NB4 (cell line): ENCODE measurements around the gene CD99.

Source experiments
- CTCF ChIP-seq: IDR thresholded peaks from one replicate; pipeline ENCODE4 v1.5.1; 2012; ENCODE audit warnings: low read depth, low read length
- MAX ChIP-seq: IDR thresholded peaks from 2 replicates; pipeline ENCODE4 v1.6.1; 2011; ENCODE audit warnings: low read depth, low read length
- POLR2A ChIP-seq: IDR thresholded peaks from 2 replicates; pipeline ENCODE4 v1.6.1; 2011; ENCODE audit warnings: mild to moderate bottlenecking; ENCODE audit not compliant: insufficient read length; ENCODE audit errors: extremely low read depth

- TF ChIP-seq CTCF, result no peak
- no peak for TF ChIP-seq POLR2A
- no peak; the same call in 1 of the 2 replicates for TF ChIP-seq MAX
These were observed 5.7 kb downstream of the CD99 start for GRCh38 chrX:2696698-2697215.
